GM21526 (cell line): ENCODE data around the gene ARF4.

ENCODE experiments used
- ATAC-seq: cut with Tn5 transposase; IDR thresholded peaks from one replicate; pipeline ENCODE4 v1.9.1; 2021; ENCODE audit warnings: moderate library complexity; ENCODE audit not compliant: unreplicated experiment, low FRiP score

Gene ARF4

DNA sequence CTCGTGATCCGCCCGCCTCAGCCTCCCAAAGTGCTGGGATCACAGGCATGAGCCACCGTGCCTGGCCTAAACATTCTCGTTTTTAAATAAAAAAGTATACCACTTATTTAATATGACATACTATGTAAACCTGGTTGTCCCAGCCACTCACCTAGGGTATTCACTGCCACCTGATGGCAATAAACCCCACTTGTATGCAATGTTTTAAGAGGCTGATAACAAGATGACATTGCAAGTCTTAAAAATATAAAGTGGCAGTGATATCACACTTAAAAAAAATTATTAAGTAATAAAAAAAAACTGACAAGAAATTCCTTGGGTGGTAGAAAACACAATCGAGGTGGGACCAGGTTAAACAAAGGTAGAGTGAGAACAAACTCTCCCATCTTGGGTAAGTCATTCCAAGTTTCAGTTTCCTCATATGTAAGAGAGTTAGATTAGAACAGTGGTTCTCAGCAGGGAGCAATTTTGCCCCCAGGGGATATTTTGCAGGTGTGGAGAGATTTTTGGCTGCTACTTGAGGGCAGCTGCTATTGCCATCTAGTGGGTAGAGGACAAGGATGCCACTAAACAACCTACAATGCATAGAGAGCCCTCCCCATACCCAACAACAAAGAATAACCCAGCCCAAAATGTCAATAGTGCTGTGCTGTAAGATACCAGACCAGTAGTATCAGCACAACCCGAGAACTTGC, 14.5 kb downstream of the ARF4 start:
- no peak for ATAC-seq

DNA sequence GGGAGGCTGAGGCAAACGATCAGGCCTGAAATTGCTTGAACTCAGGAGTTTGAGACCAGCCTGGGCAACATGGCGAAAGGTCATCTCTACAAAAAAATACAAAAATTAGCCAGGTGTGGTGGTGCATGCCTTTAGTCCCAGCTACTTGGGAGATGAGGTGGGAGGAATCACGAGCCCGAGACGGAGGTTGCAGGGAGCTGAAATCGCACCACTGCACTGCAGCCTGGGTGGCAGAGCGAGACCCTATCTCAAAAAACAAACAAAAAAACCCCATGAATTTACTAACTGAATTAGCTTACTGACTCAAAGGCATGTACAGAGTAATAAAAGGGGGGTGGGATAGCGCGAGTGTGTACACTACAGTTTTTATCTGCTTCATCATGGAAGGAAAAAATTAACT, 19.3 kb downstream of the ARF4 start:
- no peak for ATAC-seq

- ATAC-seq, result no peak
Observed at GRCh38 chr3:57575966-57576626, 21.0 kb downstream of the ARF4 start.

GRCh38 chr3:57572096-57572495, 25.0 kb downstream of the ARF4 start:
- ATAC-seq, result no peak

DNA sequence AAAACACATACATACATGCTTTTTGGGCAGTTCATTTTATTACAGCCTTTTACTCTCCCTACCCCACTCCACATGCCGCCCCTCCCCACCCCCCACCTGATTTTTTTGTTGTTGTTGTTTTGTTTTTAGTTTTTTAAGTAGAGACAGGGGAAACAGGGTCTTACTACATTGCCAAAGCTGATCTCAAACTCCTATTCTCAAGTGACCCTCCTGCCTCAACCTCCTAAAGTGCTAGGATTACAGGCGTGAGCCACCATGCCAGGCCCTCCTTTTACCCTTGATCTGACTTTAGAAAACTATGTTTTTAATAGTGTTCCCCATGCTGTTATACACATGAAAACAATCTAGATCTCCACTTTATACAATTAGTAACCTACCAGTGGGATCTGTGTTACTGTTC, 26.3 kb downstream of the ARF4 start:
- ATAC-seq, result no peak

DNA sequence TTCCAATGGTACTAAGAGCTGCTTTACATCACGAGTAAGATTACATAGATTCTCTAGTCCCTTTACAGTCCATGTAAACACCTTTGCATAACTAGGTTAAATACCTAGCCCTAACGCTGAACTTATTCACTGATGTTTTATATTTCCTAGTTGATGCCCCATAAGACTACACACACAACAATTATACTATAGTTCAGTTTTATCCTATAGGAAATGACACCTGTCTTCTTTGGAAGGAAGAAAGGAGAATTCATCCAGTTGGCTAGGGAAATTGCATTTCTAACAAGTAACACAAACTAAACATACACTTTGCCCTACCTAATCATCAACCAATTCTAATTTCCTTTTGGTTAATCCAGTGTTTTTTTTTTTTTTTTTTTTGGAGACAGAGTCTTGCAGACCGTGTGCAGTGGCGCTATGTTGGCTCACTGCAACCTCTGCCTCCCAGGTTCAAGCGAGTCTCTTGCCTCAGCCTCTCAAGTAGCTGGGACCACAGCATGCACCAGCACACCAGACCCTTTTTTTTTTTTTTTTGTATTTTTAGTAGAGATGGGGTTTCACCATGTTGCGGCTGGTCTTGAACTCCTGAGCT, 27.2 kb downstream of the ARF4 start:
- no peak for ATAC-seq

- no peak for ATAC-seq
Observed at GRCh38 chr3:57559526-57559925, 37.6 kb downstream of the ARF4 start.

GRCh38 chr3:57557085-57557537, 40.0 kb downstream of the ARF4 start:
- ATAC-seq, result peak; percentile 38

DNA sequence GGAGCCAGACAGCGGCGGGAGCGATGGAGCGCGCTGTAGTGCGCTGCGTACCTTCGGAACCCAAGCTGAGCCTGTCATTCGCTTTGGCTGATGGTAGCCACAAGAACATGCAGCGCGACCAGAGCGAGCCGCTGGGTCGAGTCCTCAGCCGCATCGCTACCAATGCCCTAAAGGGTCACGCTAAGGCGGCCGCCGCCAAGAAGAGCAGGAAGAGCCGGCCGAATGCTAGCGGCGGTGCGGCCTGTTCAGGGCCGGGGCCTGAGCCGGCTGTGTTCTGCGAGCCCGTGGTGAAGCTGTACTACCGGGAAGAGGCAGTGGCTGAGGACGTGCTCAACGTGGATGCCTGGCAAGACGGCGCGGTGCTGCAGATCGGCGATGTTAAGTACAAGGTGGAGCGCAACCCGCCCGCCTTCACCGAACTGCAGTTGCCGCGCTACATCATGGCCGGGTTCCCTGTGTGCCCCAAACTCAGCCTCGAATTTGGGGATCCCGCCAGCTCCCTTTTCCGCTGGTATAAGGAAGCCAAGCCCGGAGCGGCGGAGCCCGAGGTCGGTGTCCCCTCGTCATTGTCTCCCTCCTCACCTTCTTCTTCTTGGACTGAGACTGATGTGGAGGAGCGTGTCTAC, 40.6 kb downstream of the ARF4 start:
- peak; percentile 12 for ATAC-seq

GRCh38 chr3:57555738-57556458, 41.2 kb downstream of the ARF4 start, which contains the start of gene PDE12:
TSS of gene PDE12 (plus strand) at chr3:57556274. CDS start at chr3:57556380, 106 bp downstream.
- ATAC-seq, result peak; percentile 81

GRCh38 chr3:57555306-57555705, 41.8 kb downstream of the ARF4 start:
- no peak for ATAC-seq

GRCh38 chr3:57546616-57547015, 50.5 kb downstream of the ARF4 start:
- ATAC-seq, result no peak

DNA sequence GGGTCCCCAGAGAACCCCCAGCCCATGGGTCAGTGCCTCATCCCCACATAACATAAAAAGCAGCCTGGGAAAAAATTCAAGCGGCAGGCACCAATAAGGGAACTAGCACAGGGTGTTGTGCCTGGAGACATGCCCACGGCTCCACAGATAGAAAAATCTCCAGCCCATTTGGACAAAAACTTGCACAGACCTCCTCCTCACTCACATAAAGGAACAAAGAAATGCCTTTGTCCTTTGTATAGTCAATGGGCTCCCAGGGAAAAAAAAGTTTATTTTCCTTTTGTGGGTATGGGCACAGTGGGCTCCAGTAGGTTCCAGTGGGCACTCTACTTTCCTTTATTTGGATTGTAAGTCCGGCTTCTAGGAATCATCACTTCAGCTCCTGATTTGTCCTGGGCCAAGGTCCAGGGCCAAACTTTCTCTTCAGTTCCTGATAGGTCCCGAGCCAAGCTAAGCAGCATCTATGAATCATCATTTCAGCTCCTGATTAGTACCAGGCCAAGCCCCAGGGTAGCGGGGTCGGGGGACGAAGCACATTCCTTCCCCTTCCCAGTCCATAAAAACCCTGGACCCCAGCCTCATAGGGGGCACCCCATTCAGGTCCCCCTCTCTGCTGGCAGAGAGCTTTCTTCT, 51.4 kb downstream of the ARF4 start:
- ATAC-seq, result no peak

DNA sequence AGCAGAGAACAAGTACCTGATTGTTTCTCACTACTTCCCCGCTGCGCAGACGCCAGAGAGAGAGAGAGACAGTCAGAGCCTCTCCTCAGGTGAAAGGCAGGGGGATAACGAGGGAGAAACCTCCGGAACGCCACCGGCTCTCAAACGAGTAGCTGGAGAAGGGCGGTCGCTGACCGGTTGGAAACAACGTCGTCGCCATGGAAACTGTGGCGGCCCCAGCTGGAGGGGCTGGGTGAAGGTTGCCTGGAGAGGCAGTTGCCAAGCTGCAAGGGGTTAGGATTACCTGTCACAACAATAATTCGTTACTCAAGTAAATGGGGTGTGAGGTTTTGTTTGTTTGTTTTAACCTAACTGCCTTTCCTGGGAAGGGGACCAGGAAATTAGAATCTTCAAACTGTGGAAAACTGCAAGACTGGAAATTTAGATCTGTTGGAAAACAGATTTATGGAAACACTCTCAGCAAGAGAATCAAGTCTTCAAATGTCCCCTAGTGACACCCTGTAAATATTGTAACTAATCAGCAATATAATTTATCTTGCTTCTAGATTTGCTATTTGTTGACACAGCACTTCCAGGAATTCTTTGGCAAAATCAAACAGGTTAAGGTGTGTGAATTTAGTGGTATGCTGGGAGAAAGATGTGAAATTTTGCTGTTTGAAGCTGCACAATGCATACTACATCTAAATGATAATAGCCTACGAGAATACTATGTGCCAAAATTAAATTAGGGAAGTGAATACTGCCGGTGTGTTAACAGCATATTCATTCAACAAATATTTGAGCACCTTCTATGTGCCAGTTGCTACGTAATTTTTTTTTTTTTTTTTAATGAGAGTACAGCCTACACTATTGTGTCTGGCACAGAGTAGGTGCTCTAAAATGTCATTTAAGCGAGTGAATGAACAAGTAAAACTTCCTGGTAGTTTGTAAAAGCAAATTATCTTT, 52.7 kb downstream of the ARF4 start, which contains the start of gene DNAH12:
TSS of gene DNAH12 (minus strand) at position 164 of the 945 bp plus-strand sequence. CDS start 1,474 bp downstream, outside the sequence.
- no peak for ATAC-seq

DNA sequence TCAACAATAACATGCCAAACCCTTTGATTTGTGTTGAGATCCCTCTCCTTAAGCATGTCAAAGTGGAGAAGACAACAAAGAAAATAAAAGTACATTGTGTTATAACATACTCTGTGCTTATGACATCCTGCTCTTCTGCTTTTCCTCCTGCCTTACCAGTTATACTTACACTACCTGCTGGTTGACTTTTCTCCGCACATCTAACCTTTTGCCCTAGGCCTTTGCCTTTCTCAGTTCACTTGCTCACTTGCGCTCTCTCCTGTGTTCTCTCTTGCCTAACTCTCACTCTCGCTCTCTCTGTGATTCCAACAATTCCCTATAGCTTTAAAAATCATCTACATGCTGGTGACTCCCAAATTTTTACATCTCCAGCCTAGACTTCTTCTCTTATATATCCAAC, 58.7 kb downstream of the ARF4 start:
- no peak for ATAC-seq

GRCh38 chr3:57530071-57530608, 67.0 kb downstream of the ARF4 start:
- no peak for ATAC-seq
